Retinal pigment epithelial cell (primary cell): ENCODE measurements around the gene ANKMY1.

Experiments
- DNase-seq: peaks from one replicate; pipeline ENCODE4 v3.0.0-alpha.2; 2010; ENCODE audit warnings: low read depth
- H3K4me3 ChIP-seq: 2 replicates; pipeline ENCODE4 v1.5.1; 2011; ENCODE audit warnings: mild to moderate bottlenecking, low read length, control low read depth, moderate library complexity
- CTCF ChIP-seq: conservative IDR thresholded peaks from 2 replicates; pipeline ENCODE4 v1.5.1; 2011; ENCODE audit warnings: low read depth, low read length, control low read depth, inconsistent platforms

The ANKMY1 gene

GRCh38 chr2:240446664-240447175 is 111.1 kb downstream of the ANKMY1 start:
- DNase-seq, result no peak
- H3K4me3 ChIP-seq, result no peak overlapping the region
- no peak for TF ChIP-seq CTCF

GRCh38 chr2:240445961-240446663 is 111.7 kb downstream of the ANKMY1 start:
- TF ChIP-seq CTCF, result no peak
- no peak for DNase-seq
- H3K4me3 ChIP-seq, result no peak overlapping the region

GRCh38 chr2:240444464-240444863 is 113.3 kb downstream of the ANKMY1 start:
- TF ChIP-seq CTCF, result no peak
- no peak overlapping the region for H3K4me3 ChIP-seq
- no peak for DNase-seq

GRCh38 chr2:240443891-240444301 is 113.9 kb downstream of the ANKMY1 start:
- no peak for DNase-seq
- TF ChIP-seq CTCF, result no peak
- no peak overlapping the region for H3K4me3 ChIP-seq

GRCh38 chr2:240442891-240443715 is 114.7 kb downstream of the ANKMY1 start:
- no peak for TF ChIP-seq CTCF
- H3K4me3 ChIP-seq, result no peak overlapping the region
- DNase-seq, result no peak

- no peak overlapping the region for H3K4me3 ChIP-seq
- TF ChIP-seq CTCF, result no peak
Measured at GRCh38 chr2:240441993-240442411, 115.8 kb downstream of the ANKMY1 start.

More at GRCh38 chr2:240441993-240442411, 115.8 kb downstream of the ANKMY1 start:
- DNase-seq, result no peak
